ENCODE results near the gene RNF213. TPM values are rescaled to one million over a fixed set of nuclear protein-coding genes. Genes with fewer than 3 reads are reported as not detected.

RNF213 gene
- total and polyA plus RNA-seq, 4 donors = 67.0 to 198 (median 106) TPM

DNA sequence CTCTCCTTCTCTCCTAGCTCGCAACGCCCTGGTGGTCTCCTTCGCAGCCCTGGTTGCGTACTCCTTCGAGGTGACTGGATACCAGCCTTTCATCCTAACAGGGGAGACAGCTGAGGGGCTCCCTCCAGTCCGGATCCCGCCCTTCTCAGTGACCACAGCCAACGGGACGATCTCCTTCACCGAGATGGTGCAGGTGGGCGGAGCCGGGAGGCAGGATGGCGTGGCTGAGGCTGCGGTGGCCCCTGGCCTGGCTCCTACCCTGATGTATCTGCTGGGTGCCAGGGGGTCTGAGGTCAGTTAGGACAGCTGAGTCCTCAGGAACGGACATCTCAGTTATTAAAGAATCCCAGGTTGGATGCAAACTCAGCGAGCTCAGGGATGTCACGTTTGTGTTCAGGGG lies 23.7 kb upstream of the RNF213 start:
- Histone ChIP-seq H3K36me3 (ENCODE audit: control insufficient read depth in 4 of 4, insufficient read depth in 4 of 4, low read length in 4 of 4) (peaks cover 2 to 22% (median 17%) of the 10 kb centered on the region in 4 donors), H3K27me3 (ENCODE audit: control insufficient read depth in 3 of 3, insufficient read depth in 3 of 3, low read length in 2 of 3) (no peaks in the 10 kb centered on the region), H3K9me3 (ENCODE audit: control insufficient read depth in 4 of 4, insufficient read depth in 3 of 4, low read length in 3 of 4) (peaks cover 0 to 10% (median under 1%) of the 10 kb centered on the region in 4 donors), H3K4me3 (no peak overlapping the region), H3K27ac (ENCODE audit: low read depth in 1 of 2, low read length in 1 of 2) (no peak overlapping the region), H3K4me1 (ENCODE audit: control insufficient read depth in 5 of 5, insufficient read depth in 5 of 5, low read length in 5 of 5) (no peaks in the 10 kb centered on the region), H3K9ac (ENCODE audit: insufficient read depth in 1 of 2, low read length in 2 of 2) (no peak overlapping the region)
- no peak for ATAC-seq (ENCODE audit: insufficient read depth, low FRiP score)
- TF ChIP-seq CTCF (IDR thresholded peaks at IDR 0.05; ENCODE audit: control extremely low read depth, extremely low read depth) = no peak
- no peak for DNase-seq
- 89 to 91% methylated on average over 17 of the region's 17 CpGs for WGBS, 2 donors

DNA sequence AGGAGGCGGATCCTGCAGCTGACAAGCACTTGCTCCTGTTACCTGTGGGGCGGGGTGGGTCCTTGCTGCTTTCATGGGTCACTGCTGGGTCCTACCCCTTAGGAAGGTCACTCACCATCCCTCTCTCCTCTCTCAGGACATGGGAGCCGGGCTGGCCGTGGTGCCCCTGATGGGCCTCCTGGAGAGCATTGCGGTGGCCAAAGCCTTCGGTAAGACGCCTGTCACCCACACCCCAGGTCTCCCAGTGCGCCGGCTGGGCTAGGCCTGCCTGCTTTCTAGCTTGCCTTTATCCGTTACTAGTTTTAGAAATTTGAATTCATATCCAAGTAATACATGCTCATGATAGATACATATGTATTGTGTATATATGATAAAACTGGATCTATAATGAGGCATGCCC lies 23.3 kb upstream of the RNF213 start:
- no peak overlapping the region for H3K9ac ChIP-seq (ENCODE audit: insufficient read depth in 1 of 2, low read length in 2 of 2)
- no peaks in the 10 kb centered on the region for H3K4me1 ChIP-seq (ENCODE audit: control insufficient read depth in 5 of 5, insufficient read depth in 5 of 5, low read length in 5 of 5)
- ATAC-seq (ENCODE audit: insufficient read depth, low FRiP score) (no peak), DNase-seq (no peak)
- peaks cover 2 to 26% (median 16%) of the 10 kb centered on the region in 4 donors for H3K36me3 ChIP-seq (ENCODE audit: control insufficient read depth in 4 of 4, insufficient read depth in 4 of 4, low read length in 4 of 4)
- H3K4me3 ChIP-seq = no peak overlapping the region
- peaks cover 0 to 8% (median under 1%) of the 10 kb centered on the region in 4 donors for H3K9me3 ChIP-seq (ENCODE audit: control insufficient read depth in 4 of 4, insufficient read depth in 3 of 4, low read length in 3 of 4)
- TF ChIP-seq CTCF (IDR thresholded peaks at IDR 0.05; ENCODE audit: control extremely low read depth, extremely low read depth) = no peak
- H3K27me3 ChIP-seq (ENCODE audit: control insufficient read depth in 3 of 3, insufficient read depth in 3 of 3, low read length in 2 of 3) = no peaks in the 10 kb centered on the region
- H3K27ac ChIP-seq (ENCODE audit: low read depth in 1 of 2, low read length in 1 of 2) = no peak overlapping the region
- WGBS, 2 donors = 96% methylated on average over 10 of the region's 10 CpGs

GRCh38 chr17:80242505-80242904 lies 18.1 kb upstream of the RNF213 start:
- Histone ChIP-seq H3K36me3 (ENCODE audit: control insufficient read depth in 4 of 4, insufficient read depth in 4 of 4, low read length in 4 of 4) (peaks cover 2 to 39% (median 12%) of the 10 kb centered on the region in 4 donors), H3K4me3 (no peak overlapping the region), H3K9me3 (ENCODE audit: control insufficient read depth in 4 of 4, insufficient read depth in 3 of 4, low read length in 3 of 4) (no peaks in the 10 kb centered on the region), H3K9ac (ENCODE audit: insufficient read depth in 1 of 2, low read length in 2 of 2) (no peak overlapping the region), H3K4me1 (ENCODE audit: control insufficient read depth in 5 of 5, insufficient read depth in 5 of 5, low read length in 5 of 5) (no peaks in the 10 kb centered on the region), H3K27ac (ENCODE audit: low read depth in 1 of 2, low read length in 1 of 2) (no peak overlapping the region), H3K27me3 (ENCODE audit: control insufficient read depth in 3 of 3, insufficient read depth in 3 of 3, low read length in 2 of 3) (no peaks in the 10 kb centered on the region)
- ATAC-seq (ENCODE audit: insufficient read depth, low FRiP score) (no peak), DNase-seq (no peak)
- TF ChIP-seq CTCF (IDR thresholded peaks at IDR 0.05; ENCODE audit: control extremely low read depth, extremely low read depth) = no peak
- WGBS, 2 donors = 83 to 87% methylated on average over 14 of the region's 14 CpGs

Measured in lung (tissue), 12 donors.